Adrenal gland (tissue), 12 donors: ENCODE data around the gene CCDC69. TPM values are rescaled to one million over a fixed set of nuclear protein-coding genes. Genes with fewer than 3 reads are reported as not detected.

ENCODE experiments used
- DNase-seq, 7 donors: peaks; one replicate each; pipeline ENCODE4 v3.0.0-alpha.2; 2019 to 2020
- H3K27ac ChIP-seq, 5 donors: fragments of 200-600 bp; sonication (generic) in 4 of 5; 1 replicate in 3 of 5; 2 replicates in 2 of 5; pipeline versions ENCODE4 v1.5.1 to v1.8.0; 2016 to 2020; ENCODE audit warnings: mild to moderate bottlenecking in 1 of 5
- H3K27me3 ChIP-seq: fragments of 200-600 bp; 2 replicates; pipeline ENCODE4 v1.8.0; 2021
- H3K36me3 ChIP-seq, 2 donors: fragments of 200-600 bp; replicated peaks in 1 of 2; 1 replicate in 1 of 2; 2 replicates in 1 of 2; pipeline versions ENCODE4 v1.5.1 to v1.8.0; 2018 to 2022
- H3K4me1 ChIP-seq, 2 donors: fragments of 200-600 bp; replicated peaks in 1 of 2; 1 replicate in 1 of 2; 2 replicates in 1 of 2; pipeline versions ENCODE4 v1.5.1 to v1.8.0; 2018 to 2021
- H3K4me3 ChIP-seq, 4 donors: fragments of 200-600 bp; sonication (generic) in 3 of 4; one replicate each; pipeline ENCODE4 v1.5.1; 2016 to 2018
- H3K9me3 ChIP-seq, 3 donors: fragments of 200-600 bp; sonication (generic) in 1 of 3; replicated peaks in 1 of 3; 1 replicate in 2 of 3; 2 replicates in 1 of 3; pipeline versions ENCODE4 v1.5.1 to v1.8.0; 2016 to 2021
- CTCF ChIP-seq, 6 experiments: fragments of 450-650 bp in 4 of 6; fragments of 200-600 bp in 2 of 6; sonication (generic) in 1 of 6; IDR thresholded peaks; 1 replicate in 5 of 6; 2 replicates in 1 of 6; pipeline versions ENCODE4 v1.5.1 to v1.8.0; 2016 to 2021; ENCODE audit warnings: antibody characterized with exemption in 6 of 6, mild to moderate bottlenecking in 2 of 6, moderate library complexity in 1 of 6
- POLR2A ChIP-seq, 2 donors: fragments of 450-650 bp; IDR thresholded peaks; one replicate each; pipeline ENCODE4 v1.6.1; 2017; ENCODE audit warnings: antibody characterized with exemption in 2 of 2, mild to moderate bottlenecking in 2 of 2, moderate library complexity in 1 of 2
- WGBS, 4 donors: extraction: QIAGEN DNeasy Blood & Tissue Kit in 2 of 4; methylation state at CpG; one replicate each; pipeline versions ENCODE4 v1.1.5 to v1.1.7; 2013 to 2017; 5-methylcytosine and 5-hydroxymethylcytosine counted together
- intact Hi-C, 2 donors: fragments of 100-400 bp; cut with DNase I; formaldehyde crosslinking; loops; one replicate each; pipeline versions ENCODE4 v1.14.1 to v1.15.0; 2022 to 2023
- polyA plus RNA-seq, 3 donors: library from polyadenylated mRNA; stranded (reverse); fragments of 200-250 nt in 2 of 3; fragments of 350-450 nt in 1 of 3; fragmentation: Illumina TruSeq in 1 of 3; extraction: RNeasy Lipid Tissue Mini Kit (QIAGEN cat#74804) in 1 of 3; gene quantifications; one replicate each; pipeline ENCODE4 v1.2.3, GENCODE V29; 2013 to 2014
- total RNA-seq, 9 donors: library from RNA; depleted of rRNA in 4 of 9; stranded (reverse); fragments of >200 nt in 4 of 9; fragments of 120-200 nt in 1 of 9; fragmentation: NEBNext Ultra II Directional in 1 of 9; extraction: Animal tissue kit (Norgen Biotek cat#: 25700) in 1 of 9; gene quantifications; one replicate each; pipeline versions ENCODE4 v1.1.0 to v1.2.4, GENCODE V29; 2013 to 2023
- donor health status: healthy with polysubstance abuse.
- donor health status: Bipolar disorder and iron deficiency.
- donor health status: DM: yes; HTN: yes; CAD: no.
- donor health status: DM: no; HTN: no; CAD: no.
- donor health status: DM: no; HTN: no; CAD: no.
- donor health status: DM: yes; HTN: yes; CAD: no.

CCDC69 gene
- total and polyA plus RNA-seq, 12 donors, result 76.1 to 241 (median 174) TPM

GRCh38 chr5:151254556-151254955 is 30.7 kb upstream of the CCDC69 start:
- DNase-seq, result no peak
- H3K36me3 ChIP-seq, result no peaks in the 10 kb centered on the region
- H3K27ac ChIP-seq, result no peak overlapping the region
- no peaks in the 10 kb centered on the region for H3K27me3 ChIP-seq
- H3K4me3 ChIP-seq, result peak overlapping the region in 1 of 4 donors; percentile 73
- no peaks in the 10 kb centered on the region for H3K9me3 ChIP-seq
- 31 to 57% (median 49%) methylated on average over 1 of the region's 1 CpG for WGBS, 4 donors
- TF ChIP-seq POLR2A (IDR thresholded peaks at IDR 0.05) (no peak), CTCF (IDR thresholded peaks at IDR 0.05) (no peak)
- intact Hi-C loops, result no loop called here
- H3K4me1 ChIP-seq, result peaks cover 24 to 36% of the 10 kb centered on the region in 2 donors

GRCh38 chr5:151253605-151253950 is 29.7 kb upstream of the CCDC69 start:
- Histone ChIP-seq H3K27ac (peak overlapping the region; percentile 62 to 79 (median 70)), H3K4me1 (peaks cover 24 to 36% of the 10 kb centered on the region in 2 donors), H3K9me3 (no peaks in the 10 kb centered on the region), H3K36me3 (no peaks in the 10 kb centered on the region), H3K27me3 (no peaks in the 10 kb centered on the region), H3K4me3 (peak overlapping the region in 3 of 4 donors; percentile 66 to 85 (median 73))
- TF ChIP-seq CTCF (IDR thresholded peaks at IDR 0.05), result no peak
- TF ChIP-seq POLR2A (IDR thresholded peaks at IDR 0.05), result no peak
- peak in 1 of 7 donors; percentile 20 for DNase-seq
- 9 to 21% (median 19%) methylated on average over 5 of the region's 5 CpGs for WGBS, 4 donors
- intact Hi-C loops, result no loop called here

GRCh38 chr5:151252762-151253604 is 29.1 kb upstream of the CCDC69 start, which contains the start of gene GM2A:
Gene GM2A (plus strand): TSS chr5:151253185. CDS start chr5:151253217, 32 bp downstream.
- peak; percentile 99 to 100 (median 100) for DNase-seq
- intact Hi-C loops, result no loop called here

More at GRCh38 chr5:151252762-151253604, 29.1 kb upstream of the CCDC69 start, which contains the start of gene GM2A:
- TF ChIP-seq CTCF (IDR thresholded peaks at IDR 0.05) (no peak), POLR2A (IDR thresholded peaks at IDR 0.05) (peak; percentile 78 to 99)
- 0 to 1% (median 0%) methylated on average over 13 to 52 of the region's 52 CpGs for WGBS, 4 donors
- peak within 1 kb of the TSS; percentile 62 to 79 (median 70) for H3K27ac ChIP-seq
- H3K4me1 ChIP-seq, result peaks cover 24 to 36% of the 10 kb centered on the region in 2 donors
- no peaks in the 10 kb centered on the region for H3K27me3 ChIP-seq
- H3K9me3 ChIP-seq, result no peaks in the 10 kb centered on the region
- H3K4me3 ChIP-seq, result peak within 1 kb of the TSS in 3 of 4 donors; percentile 66 to 85 (median 73)
- H3K36me3 ChIP-seq, result no peaks in the 10 kb centered on the region
